ENCODE measurements around the gene FAM217A.

FAM217A gene, protein sequence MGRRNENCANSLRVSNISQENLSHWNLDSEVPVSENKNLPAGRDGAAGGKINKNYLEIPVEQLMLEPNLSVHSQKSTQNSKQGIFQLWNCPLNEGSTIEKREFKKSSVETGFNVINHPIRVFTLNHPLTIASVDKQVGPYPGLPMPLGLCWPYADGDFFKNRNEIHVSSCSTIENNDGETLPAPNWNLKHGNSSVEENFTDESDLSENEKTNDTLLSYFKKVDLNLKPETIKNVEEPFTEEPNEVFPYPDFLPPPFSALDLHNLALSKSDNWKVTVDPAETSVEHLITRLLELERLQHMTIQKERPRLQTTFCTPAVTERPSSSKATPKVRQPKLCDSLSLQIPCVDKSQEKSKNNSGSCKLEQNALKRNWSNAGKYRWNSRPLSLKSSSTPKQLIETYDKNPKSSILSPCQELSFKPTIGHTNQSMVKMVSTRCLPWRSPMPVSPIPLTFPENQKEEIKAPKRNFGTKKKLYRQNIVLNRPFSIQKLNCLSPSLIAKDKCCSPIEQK

DNA sequence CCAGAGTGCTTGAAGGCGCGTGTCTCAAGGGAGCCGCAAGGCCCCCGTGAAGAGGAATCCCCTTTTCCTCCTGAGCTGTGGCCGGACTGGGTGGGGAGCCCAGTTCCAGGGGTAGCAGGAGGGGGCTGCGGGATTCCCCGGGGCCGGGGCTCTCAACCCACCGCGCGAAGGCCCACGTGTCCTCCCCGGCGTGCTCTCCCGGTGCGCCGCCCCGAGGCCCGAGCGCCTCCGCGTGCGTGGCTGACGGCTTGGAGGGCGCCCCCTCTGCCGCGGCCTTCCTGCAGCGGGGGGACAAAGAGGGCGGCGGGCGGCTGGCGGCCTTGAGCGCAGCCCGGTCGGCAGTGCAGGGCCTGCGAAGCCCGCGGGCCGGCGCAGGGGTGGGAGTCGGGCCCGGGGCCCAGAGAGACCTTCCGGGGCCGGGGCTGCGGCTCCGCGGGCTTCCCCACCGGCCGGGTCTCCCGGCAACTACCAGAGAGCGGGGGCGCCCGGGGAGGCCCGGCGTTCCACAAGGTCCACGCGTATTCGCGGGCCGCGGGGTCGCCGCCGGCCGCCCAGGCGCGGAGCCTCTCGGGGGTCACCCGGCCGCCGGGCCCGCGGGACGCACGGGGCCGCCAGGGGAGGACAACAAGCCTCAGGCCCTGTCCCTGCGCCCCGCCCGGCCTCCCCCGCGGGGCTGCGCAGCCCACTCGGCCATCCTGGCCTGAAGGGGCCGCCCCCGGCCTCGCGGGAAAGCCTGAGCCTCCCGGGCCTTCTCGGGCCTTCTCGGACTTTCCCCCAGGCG, at the start of gene FAM217A:
Gene FAM217A, minus strand, starts transcription at position 447 of the 781 bp plus-strand sequence. CDS start 1,723 bp downstream, outside the sequence.
- DNase-seq (ENCODE audit: extremely low read depth, low read depth) = no peak
- TF ChIP-seq, protein P1, sequence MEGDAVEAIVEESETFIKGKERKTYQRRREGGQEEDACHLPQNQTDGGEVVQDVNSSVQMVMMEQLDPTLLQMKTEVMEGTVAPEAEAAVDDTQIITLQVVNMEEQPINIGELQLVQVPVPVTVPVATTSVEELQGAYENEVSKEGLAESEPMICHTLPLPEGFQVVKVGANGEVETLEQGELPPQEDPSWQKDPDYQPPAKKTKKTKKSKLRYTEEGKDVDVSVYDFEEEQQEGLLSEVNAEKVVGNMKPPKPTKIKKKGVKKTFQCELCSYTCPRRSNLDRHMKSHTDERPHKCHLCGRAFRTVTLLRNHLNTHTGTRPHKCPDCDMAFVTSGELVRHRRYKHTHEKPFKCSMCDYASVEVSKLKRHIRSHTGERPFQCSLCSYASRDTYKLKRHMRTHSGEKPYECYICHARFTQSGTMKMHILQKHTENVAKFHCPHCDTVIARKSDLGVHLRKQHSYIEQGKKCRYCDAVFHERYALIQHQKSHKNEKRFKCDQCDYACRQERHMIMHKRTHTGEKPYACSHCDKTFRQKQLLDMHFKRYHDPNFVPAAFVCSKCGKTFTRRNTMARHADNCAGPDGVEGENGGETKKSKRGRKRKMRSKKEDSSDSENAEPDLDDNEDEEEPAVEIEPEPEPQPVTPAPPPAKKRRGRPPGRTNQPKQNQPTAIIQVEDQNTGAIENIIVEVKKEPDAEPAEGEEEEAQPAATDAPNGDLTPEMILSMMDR (IDR thresholded peaks at IDR 0.05; ENCODE audit: low read depth, low read length, missing control alignments) = no peak
- H3K4me3 ChIP-seq (replicated peaks; ENCODE audit: low read depth, low read length) = no peak within 1 kb of the TSS

DNA sequence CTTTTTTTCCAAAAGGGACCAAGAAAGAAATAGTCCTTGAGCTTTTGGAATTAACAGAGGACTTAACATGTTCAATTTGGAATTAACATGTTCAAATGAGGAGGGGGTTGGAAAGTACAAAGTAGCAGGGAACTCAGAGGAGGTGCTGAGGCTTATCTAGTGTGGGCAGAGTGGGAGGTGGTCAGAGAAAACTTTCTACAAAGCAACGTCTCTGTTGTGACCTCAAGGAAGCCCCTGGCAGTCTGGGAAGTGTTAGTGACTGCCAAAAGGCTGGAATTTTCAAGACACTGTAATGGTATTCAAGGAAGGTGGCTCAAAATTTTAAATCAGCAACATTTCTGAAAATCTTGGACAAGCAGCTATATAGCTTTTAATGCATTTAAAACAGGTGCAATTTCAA, 49.1 kb upstream of the FAM217A start:
- TF ChIP-seq, protein P1 (IDR thresholded peaks at IDR 0.05; ENCODE audit: low read depth, low read length, missing control alignments) = no peak
- no peak overlapping the region for H3K4me3 ChIP-seq (replicated peaks; ENCODE audit: low read depth, low read length)
- no peak for DNase-seq (ENCODE audit: extremely low read depth, low read depth)

DNA sequence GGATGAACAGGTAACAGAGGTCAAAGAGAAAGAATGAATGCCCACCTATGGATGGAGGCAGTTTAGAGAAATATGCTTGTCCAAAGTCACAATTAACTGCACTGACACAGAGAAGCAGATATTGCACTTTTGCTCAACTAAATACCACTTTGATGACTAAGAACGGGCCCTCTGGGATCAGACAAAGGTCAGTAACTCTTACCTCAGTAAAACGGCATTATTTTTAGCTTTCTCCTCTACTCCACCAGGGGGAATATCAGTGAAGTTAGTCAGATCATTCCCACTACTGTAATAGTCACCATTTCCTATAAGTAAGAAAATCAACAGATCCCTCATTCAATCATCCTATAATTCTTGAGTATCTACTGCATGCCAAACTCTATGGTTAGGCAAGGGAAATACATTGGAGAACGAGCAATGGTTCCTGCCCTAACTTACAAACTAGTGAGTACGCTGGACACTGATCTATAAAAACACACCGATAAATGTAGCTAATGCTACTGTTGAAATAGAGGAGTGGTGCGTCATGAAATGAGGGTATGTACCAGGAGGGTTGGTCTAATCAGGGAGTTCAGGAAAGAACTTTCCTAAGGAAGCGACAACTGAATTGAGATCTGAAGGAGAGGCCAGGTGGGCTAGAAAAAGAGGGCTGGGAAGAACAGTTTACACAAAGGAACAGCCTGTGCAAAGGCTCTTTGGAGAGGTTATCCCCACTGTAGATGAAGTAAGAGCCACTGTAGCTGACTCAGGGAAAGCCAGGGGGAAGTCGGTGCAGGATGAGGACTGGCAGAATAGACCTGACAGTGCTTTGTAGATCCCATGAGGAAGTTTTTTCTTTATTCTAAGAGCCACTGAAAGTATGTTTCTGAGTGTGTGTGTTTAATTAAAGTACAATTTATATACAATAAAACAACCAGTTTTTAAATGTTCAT, 47.3 kb upstream of the FAM217A start:
- no peak overlapping the region for H3K4me3 ChIP-seq (replicated peaks; ENCODE audit: low read depth, low read length)
- peak; percentile 43 for DNase-seq (ENCODE audit: extremely low read depth, low read depth)
- TF ChIP-seq, protein P1 (IDR thresholded peaks at IDR 0.05; ENCODE audit: low read depth, low read length, missing control alignments) = peak; percentile 31

DNA sequence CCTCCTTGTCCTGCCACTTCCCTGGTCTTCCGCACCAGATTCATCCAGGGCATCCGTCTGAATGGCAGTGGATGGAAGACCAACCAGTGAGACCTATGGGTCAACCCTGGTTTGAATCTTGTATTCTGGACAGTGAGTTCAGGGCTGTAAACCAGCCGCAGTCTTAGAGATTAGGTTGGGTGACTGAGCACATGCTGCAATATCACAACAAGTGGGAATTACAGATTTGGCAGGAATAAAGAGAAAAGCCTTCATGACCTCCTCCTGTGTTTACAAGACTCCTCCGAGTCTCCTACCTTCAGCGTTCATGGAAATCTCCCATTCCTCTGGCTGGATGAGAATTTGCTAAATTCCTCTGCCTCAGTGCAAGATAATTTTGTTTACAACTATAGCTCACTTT, 46.6 kb upstream of the FAM217A start:
- TF ChIP-seq, protein P1 (IDR thresholded peaks at IDR 0.05; ENCODE audit: low read depth, low read length, missing control alignments) = no peak
- H3K4me3 ChIP-seq (replicated peaks; ENCODE audit: low read depth, low read length) = no peak overlapping the region
- no peak for DNase-seq (ENCODE audit: extremely low read depth, low read depth)

DNA sequence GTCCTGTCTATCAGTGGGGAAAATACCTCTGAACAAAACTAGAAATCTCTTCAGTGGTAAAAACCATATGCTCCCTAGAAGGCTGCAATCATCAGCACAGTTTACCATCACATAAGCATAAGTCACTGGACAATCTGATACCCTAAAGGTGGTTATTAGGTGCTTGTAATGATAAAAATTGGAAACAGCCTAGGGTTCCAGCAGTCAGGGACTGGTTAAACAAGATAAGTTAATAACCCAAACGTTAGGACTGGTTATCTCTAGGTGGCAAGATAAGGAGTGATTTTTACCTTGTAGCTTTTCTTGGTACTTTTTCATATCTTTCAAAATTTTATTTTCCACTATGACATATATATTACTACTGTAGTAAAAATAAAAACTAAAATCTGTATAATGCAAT, 45.4 kb upstream of the FAM217A start:
- no peak for DNase-seq (ENCODE audit: extremely low read depth, low read depth)
- TF ChIP-seq, protein P1 (IDR thresholded peaks at IDR 0.05; ENCODE audit: low read depth, low read length, missing control alignments) = no peak
- no peak overlapping the region for H3K4me3 ChIP-seq (replicated peaks; ENCODE audit: low read depth, low read length)

DNA sequence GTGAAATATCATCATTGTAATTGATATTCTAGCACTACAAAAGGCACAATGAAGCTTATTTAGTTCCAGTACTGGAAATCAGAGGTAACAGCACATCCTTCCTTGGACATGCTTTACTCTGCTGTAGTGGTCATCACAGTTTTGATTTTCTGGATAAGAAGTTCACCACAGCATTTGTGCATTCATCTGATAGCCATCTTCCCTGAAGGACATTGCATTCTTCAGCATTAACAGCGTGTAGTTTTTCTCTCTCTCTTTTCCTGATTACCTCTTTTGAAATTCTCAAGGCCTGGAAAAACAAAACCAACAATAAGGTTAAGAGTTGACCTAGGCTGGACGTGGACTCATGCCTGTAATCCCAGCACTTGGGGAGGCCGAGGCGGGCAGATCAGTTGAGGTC, 36.8 kb upstream of the FAM217A start:
- no peak overlapping the region for H3K4me3 ChIP-seq (replicated peaks; ENCODE audit: low read depth, low read length)
- TF ChIP-seq, protein P1 (IDR thresholded peaks at IDR 0.05; ENCODE audit: low read depth, low read length, missing control alignments) = no peak
- DNase-seq (ENCODE audit: extremely low read depth, low read depth) = no peak

All from HFF-Myc (cell line).